Smooth muscle cell (in vitro differentiated cells): Measurements from ENCODE around the gene AKIP1. TPM values are rescaled to one million over a fixed set of nuclear protein-coding genes. Genes with fewer than 3 reads are reported as not detected.

Experiments
- DNase-seq: peaks from one replicate; lab custom pipeline; 2025; ENCODE audit not compliant: unreplicated experiment; lab: John Stamatoyannopoulos, UW
- H2AFZ ChIP-seq: fragments of 200-600 bp; sonication (generic); 2 replicates; pipeline ENCODE4 v1.6.0; 2016; ENCODE audit warnings: antibody characterized with exemption, low read depth, mild to moderate bottlenecking
- H3F3A ChIP-seq: fragments of 200-600 bp; sonication (generic); 2 replicates; pipeline ENCODE4 v1.6.0; 2017; ENCODE audit warnings: antibody characterized with exemption, low read depth
- H3K27ac ChIP-seq: fragments of 200-600 bp; sonication (generic); 2 replicates; pipeline ENCODE4 v1.5.1; 2016; ENCODE audit warnings: low read depth, mild to moderate bottlenecking
- H3K27me3 ChIP-seq: fragments of 200-600 bp; sonication (generic); 2 replicates; pipeline ENCODE4 v1.6.1; 2016; ENCODE audit warnings: low read depth, mild to moderate bottlenecking
- H3K36me3 ChIP-seq: fragments of 200-600 bp; sonication (generic); 2 replicates; pipeline ENCODE4 v1.5.1; 2016; ENCODE audit warnings: low read depth
- H3K4me1 ChIP-seq: fragments of 200-600 bp; sonication (generic); 2 replicates; pipeline ENCODE4 v1.5.1; 2016; ENCODE audit warnings: low read depth
- H3K4me2 ChIP-seq: fragments of 200-600 bp; sonication (generic); 2 replicates; pipeline ENCODE4 v1.6.0; 2016; ENCODE audit warnings: mild to moderate bottlenecking
- H3K4me3 ChIP-seq: fragments of 200-600 bp; sonication (generic); 2 replicates; pipeline ENCODE4 v1.5.1; 2016; ENCODE audit warnings: mild to moderate bottlenecking
- H3K79me2 ChIP-seq: fragments of 200-600 bp; sonication (generic); 2 replicates; pipeline ENCODE4 v1.6.0; 2016; ENCODE audit warnings: low read depth, mild to moderate bottlenecking
- H3K9ac ChIP-seq: fragments of 200-600 bp; sonication (generic); 2 replicates; pipeline ENCODE4 v1.6.0; 2016; ENCODE audit warnings: low read depth
- H3K9me3 ChIP-seq: fragments of 200-600 bp; sonication (generic); replicated peaks from 2 replicates; pipeline ENCODE4 v1.5.1; 2016; ENCODE audit warnings: low read depth
- H4K20me1 ChIP-seq: fragments of 200-600 bp; sonication (generic); 2 replicates; pipeline ENCODE4 v1.6.0; 2016; ENCODE audit warnings: low read depth
- CTCF ChIP-seq: fragments of 200-600 bp; sonication (generic); IDR thresholded peaks from 2 replicates; pipeline ENCODE4 v1.5.1; 2017; ENCODE audit warnings: borderline replicate concordance, mild to moderate bottlenecking, antibody characterized with exemption; ENCODE audit not compliant: insufficient read depth, poor library complexity, severe bottlenecking
- WGBS: methylation state at CpG from one replicate; pipeline ENCODE4 v1.1.7; 2016; ENCODE audit warnings: low lambda C conversion rate; 5-methylcytosine and 5-hydroxymethylcytosine counted together
- polyA plus RNA-seq: library from polyadenylated mRNA; unstranded; fragments of >200 nt; fragmentation: Nextera tagmentation; extraction: Ambion mirVana; gene quantifications from 2 replicates; pipeline ENCODE4 v1.2.1, GENCODE V29; 2016
- total RNA-seq: library from RNA; depleted of rRNA; stranded (reverse); fragments of >200 nt; gene quantifications from 2 replicates; pipeline ENCODE4 v1.2.3, GENCODE V29; 2014

The AKIP1 gene
- total and polyA plus RNA-seq, 2 experiments from 2014 or later: 28.1 to 59.5 TPM

- Histone ChIP-seq H3K4me2 (peak overlapping the region; percentile 83), H3K27me3 (no peaks in the 10 kb centered on the region), H3K4me3 (peak overlapping the region; percentile 30), H4K20me1 (peaks cover 19% of the 10 kb centered on the region), H3K9ac (no peak overlapping the region), H3F3A (peaks cover 28% of the 10 kb centered on the region), H3K9me3 (no peaks in the 10 kb centered on the region), H3K36me3 (no peaks in the 10 kb centered on the region), H2AFZ (no peak overlapping the region), H3K79me2 (peaks cover 87% of the 10 kb centered on the region), H3K4me1 (peaks cover 52% of the 10 kb centered on the region), H3K27ac (peak overlapping the region; percentile 81)
- WGBS: 31% methylated on average over 6 of the region's 6 CpGs
- no peak for DNase-seq
- no peak for TF ChIP-seq CTCF
Measured at GRCh38 chr11:8867035-8867434, 44.0 kb upstream of the AKIP1 start.

- Histone ChIP-seq H3K27me3 (no peaks in the 10 kb centered on the region), H3K4me1 (peaks cover 49% of the 10 kb centered on the region), H4K20me1 (peaks cover 15% of the 10 kb centered on the region), H3K27ac (peak overlapping the region; percentile 81), H3K4me3 (peak overlapping the region; percentile 96), H3K36me3 (no peaks in the 10 kb centered on the region), H3K9ac (peak overlapping the region; percentile 7), H3K79me2 (peaks cover 83% of the 10 kb centered on the region), H2AFZ (no peak overlapping the region), H3F3A (peaks cover 30% of the 10 kb centered on the region), H3K4me2 (peak overlapping the region; percentile 83), H3K9me3 (no peaks in the 10 kb centered on the region)
- TF ChIP-seq CTCF: no peak
- no peak for DNase-seq
- 54% methylated on average over 7 of the region's 7 CpGs for WGBS
Measured at GRCh38 chr11:8867931-8868631, 42.9 kb upstream of the AKIP1 start.

GRCh38 chr11:8870411-8871170 lies 40.4 kb upstream of the AKIP1 start:
- H2AFZ ChIP-seq: peak overlapping the region; percentile 95
- H3K9me3 ChIP-seq: no peaks in the 10 kb centered on the region
- no peaks in the 10 kb centered on the region for H3K27me3 ChIP-seq
- peak overlapping the region; percentile 96 for H3K4me3 ChIP-seq
- no peaks in the 10 kb centered on the region for H3K36me3 ChIP-seq
- H3K4me1 ChIP-seq: peaks cover 33% of the 10 kb centered on the region
- DNase-seq: peak; percentile 60
- peak overlapping the region; percentile 80 for H3K9ac ChIP-seq
- peaks cover 16% of the 10 kb centered on the region for H3F3A ChIP-seq
- peak overlapping the region; percentile 81 for H3K27ac ChIP-seq
- TF ChIP-seq CTCF: no peak
- H3K79me2 ChIP-seq: peaks cover 64% of the 10 kb centered on the region
- peaks cover 15% of the 10 kb centered on the region for H4K20me1 ChIP-seq
- H3K4me2 ChIP-seq: peak overlapping the region; percentile 83
- WGBS: 1% methylated on average over 55 of the region's 81 CpGs
